GM23338 (cell line): ENCODE results near the gene E2F6. TPM values are rescaled to one million over a fixed set of nuclear protein-coding genes. Genes with fewer than 3 reads are reported as not detected.

Experiments
- ATAC-seq: fragments of 200-7000 bp; cut with Tn5 transposase; 3 replicates; pipeline ENCODE4 v1.9.1; 2020
- DNase-seq: peaks from one replicate; pipeline ENCODE4 v3.0.0-alpha.2; 2015; ENCODE audit warnings: low spot score
- H2AFZ ChIP-seq: fragments of 200-600 bp; sonication (generic); 2 replicates; pipeline ENCODE4 v1.8.0; 2016; ENCODE audit warnings: antibody characterized with exemption, mild to moderate bottlenecking, moderate library complexity
- H3F3A ChIP-seq: fragments of 200-600 bp; sonication (generic); replicated peaks from 2 replicates; pipeline ENCODE4 v1.8.0; 2017; ENCODE audit warnings: antibody characterized with exemption, mixed run types, low read depth
- H3K27ac ChIP-seq: fragments of 200-600 bp; sonication (generic); 2 replicates; pipeline ENCODE4 v1.6.1; 2016; ENCODE audit warnings: low read depth
- H3K27me3 ChIP-seq: fragments of 200-600 bp; sonication (generic); 2 replicates; pipeline ENCODE4 v1.8.0; 2016; ENCODE audit warnings: mild to moderate bottlenecking, mixed run types, moderate library complexity; ENCODE audit not compliant: insufficient read depth
- H3K36me3 ChIP-seq: fragments of 200-600 bp; sonication (generic); 2 replicates; pipeline ENCODE4 v1.8.0; 2016; ENCODE audit warnings: mild to moderate bottlenecking; ENCODE audit not compliant: insufficient read depth
- H3K4me1 ChIP-seq: fragments of 200-600 bp; sonication (generic); 2 replicates; pipeline ENCODE4 v1.8.0; 2016; ENCODE audit warnings: mild to moderate bottlenecking, moderate library complexity; ENCODE audit not compliant: insufficient read depth
- H3K4me2 ChIP-seq: fragments of 200-600 bp; sonication (generic); 2 replicates; pipeline ENCODE4 v1.7.1; 2017; ENCODE audit warnings: mixed run types
- H3K4me3 ChIP-seq: fragments of 200-600 bp; sonication (generic); 2 replicates; pipeline ENCODE4 v1.6.1; 2016; ENCODE audit warnings: mixed run types
- H3K79me2 ChIP-seq: fragments of 200-600 bp; sonication (generic); replicated peaks from 2 replicates; pipeline ENCODE4 v1.8.0; 2017; ENCODE audit warnings: mild to moderate bottlenecking; ENCODE audit not compliant: insufficient read depth
- H3K9me2 ChIP-seq: fragments of 200-600 bp; sonication (generic); 2 replicates; pipeline ENCODE4 v1.8.0; 2017; ENCODE audit not compliant: insufficient read depth
- H4K20me1 ChIP-seq: fragments of 200-600 bp; sonication (generic); replicated peaks from 2 replicates; pipeline ENCODE4 v1.8.0; 2017; ENCODE audit warnings: mild to moderate bottlenecking; ENCODE audit not compliant: insufficient read depth
- H3K27ac Mint-ChIP-seq: 2 replicates; pipeline ENCODE4 v1.8.0; 2020; ENCODE audit warnings: inconsistent platforms, mild to moderate bottlenecking, moderate library complexity, mixed read lengths
- H3K27me3 Mint-ChIP-seq: 3 replicates; pipeline ENCODE4 v1.8.0; 2022; ENCODE audit warnings: low read depth, mild to moderate bottlenecking, moderate library complexity, mixed read lengths, inconsistent platforms; ENCODE audit not compliant: insufficient read depth, poor library complexity
- H3K36me3 Mint-ChIP-seq: 3 replicates; pipeline ENCODE4 v1.8.0; 2021; ENCODE audit warnings: low read depth, mild to moderate bottlenecking, inconsistent platforms, moderate library complexity, mixed read lengths
- H3K4me1 Mint-ChIP-seq: 3 replicates; pipeline ENCODE4 v1.8.0; 2020; ENCODE audit warnings: mild to moderate bottlenecking, inconsistent platforms, mixed read lengths
- H3K4me3 Mint-ChIP-seq: 3 replicates; pipeline ENCODE4 v1.8.0; 2021; ENCODE audit warnings: moderate library complexity, mild to moderate bottlenecking, inconsistent platforms, mixed read lengths
- H3K9me3 Mint-ChIP-seq: 3 replicates; pipeline ENCODE4 v1.8.0; 2020; ENCODE audit warnings: moderate library complexity, mild to moderate bottlenecking, inconsistent platforms, mixed read lengths
- CREB1 ChIP-seq: fragments of 250-450 bp; sonication (Bioruptor Pico); IDR thresholded peaks from 2 replicates; pipeline ENCODE4 v1.5.0; 2020; ENCODE audit warnings: low read depth, mild to moderate bottlenecking, moderate library complexity
- EZH2phosphoT487 ChIP-seq: fragments of 200-600 bp; sonication (generic); IDR thresholded peaks from one replicate; pipeline ENCODE4 v1.8.1; 2018; ENCODE audit warnings: antibody characterized with exemption; ENCODE audit not compliant: unreplicated experiment
- JUNB ChIP-seq: IDR thresholded peaks from one replicate; pipeline ENCODE4 v1.6.1; 2016; ENCODE audit warnings: antibody characterized with exemption; ENCODE audit not compliant: unreplicated experiment
- NANOG ChIP-seq: IDR thresholded peaks from 2 replicates; pipeline ENCODE4 v1.6.1; 2016; ENCODE audit warnings: antibody characterized with exemption, borderline replicate concordance
- POLR2AphosphoS5 ChIP-seq: IDR thresholded peaks from 2 replicates; pipeline ENCODE4 v1.6.1; 2016; ENCODE audit warnings: antibody characterized with exemption, low read depth
- STAT1 ChIP-seq: IDR thresholded peaks from one replicate; pipeline ENCODE4 v1.6.1; 2016; ENCODE audit warnings: antibody characterized with exemption; ENCODE audit not compliant: unreplicated experiment
- ZNF114 ChIP-seq: fragments of 250-450 bp; sonication (Bioruptor Pico); IDR thresholded peaks from 2 replicates; pipeline ENCODE4 v1.5.0; 2020; ENCODE audit warnings: mild to moderate bottlenecking, moderate library complexity
- ZNF331 ChIP-seq: fragments of 250-450 bp; sonication (Bioruptor Pico); IDR thresholded peaks from 2 replicates; pipeline ENCODE4 v1.5.0; 2020; ENCODE audit warnings: low read depth, mild to moderate bottlenecking, moderate library complexity
- polyA plus RNA-seq: library from polyadenylated mRNA; unstranded; fragments of >200 nt; fragmentation: Nextera tagmentation; extraction: Ambion mirVana; gene quantifications from 2 replicates; pipeline ENCODE4 v1.2.1, GENCODE V29; 2016
- total RNA-seq: library from RNA; depleted of rRNA; stranded (reverse); fragments of >200 nt; shearing (Covaris generic); gene quantifications from 2 replicates; pipeline ENCODE4 v1.2.3, GENCODE V29; 2014
- TF ChIP-seq, protein P1 (sequence below): IDR thresholded peaks from one replicate; pipeline ENCODE4 v1.6.1; 2018; ENCODE audit warnings: antibody characterized with exemption; ENCODE audit not compliant: unreplicated experiment
- TF ChIP-seq, protein P2 (sequence below): IDR thresholded peaks from 2 replicates; pipeline ENCODE4 v1.6.1; 2016; ENCODE audit warnings: antibody characterized with exemption
- TF ChIP-seq, protein P3 (sequence below), 2 experiments: fragments of 200-600 bp in 1 of 2; sonication (generic) in 1 of 2; conservative IDR thresholded peaks; 2 replicates each; pipeline versions ENCODE4 v1.5.1 to v1.6.1; 2016 to 2017; ENCODE audit warnings: antibody characterized with exemption in 2 of 2, low read depth in 2 of 2, mild to moderate bottlenecking in 2 of 2, moderate library complexity in 1 of 2

Gene E2F6
- total and polyA plus RNA-seq, 2 experiments from 2014 or later = 16.9 to 20.7 TPM

DNA sequence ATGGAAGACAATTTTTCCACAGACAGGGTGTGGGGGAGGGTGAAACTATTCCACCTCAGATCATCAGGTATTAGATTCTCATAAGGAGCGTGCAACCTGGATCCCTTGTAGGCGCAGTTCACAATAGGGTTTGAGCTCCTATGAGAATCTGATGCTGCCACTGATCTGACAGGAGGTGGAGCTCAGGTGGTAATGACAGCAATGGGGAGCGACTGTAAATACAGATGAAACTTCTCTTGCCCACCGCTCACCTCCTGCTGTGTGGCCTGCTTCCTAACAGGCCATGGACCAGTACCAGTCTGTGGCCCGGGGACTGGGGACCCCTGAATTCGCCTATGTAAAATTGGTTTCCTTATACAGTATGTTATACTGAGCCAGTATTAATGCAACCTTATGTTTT is 27.3 kb upstream of the E2F6 start (continued):
- TF ChIP-seq, protein P1, sequence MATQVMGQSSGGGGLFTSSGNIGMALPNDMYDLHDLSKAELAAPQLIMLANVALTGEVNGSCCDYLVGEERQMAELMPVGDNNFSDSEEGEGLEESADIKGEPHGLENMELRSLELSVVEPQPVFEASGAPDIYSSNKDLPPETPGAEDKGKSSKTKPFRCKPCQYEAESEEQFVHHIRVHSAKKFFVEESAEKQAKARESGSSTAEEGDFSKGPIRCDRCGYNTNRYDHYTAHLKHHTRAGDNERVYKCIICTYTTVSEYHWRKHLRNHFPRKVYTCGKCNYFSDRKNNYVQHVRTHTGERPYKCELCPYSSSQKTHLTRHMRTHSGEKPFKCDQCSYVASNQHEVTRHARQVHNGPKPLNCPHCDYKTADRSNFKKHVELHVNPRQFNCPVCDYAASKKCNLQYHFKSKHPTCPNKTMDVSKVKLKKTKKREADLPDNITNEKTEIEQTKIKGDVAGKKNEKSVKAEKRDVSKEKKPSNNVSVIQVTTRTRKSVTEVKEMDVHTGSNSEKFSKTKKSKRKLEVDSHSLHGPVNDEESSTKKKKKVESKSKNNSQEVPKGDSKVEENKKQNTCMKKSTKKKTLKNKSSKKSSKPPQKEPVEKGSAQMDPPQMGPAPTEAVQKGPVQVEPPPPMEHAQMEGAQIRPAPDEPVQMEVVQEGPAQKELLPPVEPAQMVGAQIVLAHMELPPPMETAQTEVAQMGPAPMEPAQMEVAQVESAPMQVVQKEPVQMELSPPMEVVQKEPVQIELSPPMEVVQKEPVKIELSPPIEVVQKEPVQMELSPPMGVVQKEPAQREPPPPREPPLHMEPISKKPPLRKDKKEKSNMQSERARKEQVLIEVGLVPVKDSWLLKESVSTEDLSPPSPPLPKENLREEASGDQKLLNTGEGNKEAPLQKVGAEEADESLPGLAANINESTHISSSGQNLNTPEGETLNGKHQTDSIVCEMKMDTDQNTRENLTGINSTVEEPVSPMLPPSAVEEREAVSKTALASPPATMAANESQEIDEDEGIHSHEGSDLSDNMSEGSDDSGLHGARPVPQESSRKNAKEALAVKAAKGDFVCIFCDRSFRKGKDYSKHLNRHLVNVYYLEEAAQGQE = no peak
- TF ChIP-seq STAT1 (no peak), ZNF331 (CRISPR knock-in tag) (no peak), CREB1 (CRISPR knock-in tag) (no peak), EZH2phosphoT487 (no peak), JUNB (no peak), NANOG (no peak)
- TF ChIP-seq, protein P2, sequence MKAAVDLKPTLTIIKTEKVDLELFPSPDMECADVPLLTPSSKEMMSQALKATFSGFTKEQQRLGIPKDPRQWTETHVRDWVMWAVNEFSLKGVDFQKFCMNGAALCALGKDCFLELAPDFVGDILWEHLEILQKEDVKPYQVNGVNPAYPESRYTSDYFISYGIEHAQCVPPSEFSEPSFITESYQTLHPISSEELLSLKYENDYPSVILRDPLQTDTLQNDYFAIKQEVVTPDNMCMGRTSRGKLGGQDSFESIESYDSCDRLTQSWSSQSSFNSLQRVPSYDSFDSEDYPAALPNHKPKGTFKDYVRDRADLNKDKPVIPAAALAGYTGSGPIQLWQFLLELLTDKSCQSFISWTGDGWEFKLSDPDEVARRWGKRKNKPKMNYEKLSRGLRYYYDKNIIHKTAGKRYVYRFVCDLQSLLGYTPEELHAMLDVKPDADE = no peak
- TF ChIP-seq, protein P3, sequence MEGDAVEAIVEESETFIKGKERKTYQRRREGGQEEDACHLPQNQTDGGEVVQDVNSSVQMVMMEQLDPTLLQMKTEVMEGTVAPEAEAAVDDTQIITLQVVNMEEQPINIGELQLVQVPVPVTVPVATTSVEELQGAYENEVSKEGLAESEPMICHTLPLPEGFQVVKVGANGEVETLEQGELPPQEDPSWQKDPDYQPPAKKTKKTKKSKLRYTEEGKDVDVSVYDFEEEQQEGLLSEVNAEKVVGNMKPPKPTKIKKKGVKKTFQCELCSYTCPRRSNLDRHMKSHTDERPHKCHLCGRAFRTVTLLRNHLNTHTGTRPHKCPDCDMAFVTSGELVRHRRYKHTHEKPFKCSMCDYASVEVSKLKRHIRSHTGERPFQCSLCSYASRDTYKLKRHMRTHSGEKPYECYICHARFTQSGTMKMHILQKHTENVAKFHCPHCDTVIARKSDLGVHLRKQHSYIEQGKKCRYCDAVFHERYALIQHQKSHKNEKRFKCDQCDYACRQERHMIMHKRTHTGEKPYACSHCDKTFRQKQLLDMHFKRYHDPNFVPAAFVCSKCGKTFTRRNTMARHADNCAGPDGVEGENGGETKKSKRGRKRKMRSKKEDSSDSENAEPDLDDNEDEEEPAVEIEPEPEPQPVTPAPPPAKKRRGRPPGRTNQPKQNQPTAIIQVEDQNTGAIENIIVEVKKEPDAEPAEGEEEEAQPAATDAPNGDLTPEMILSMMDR (conservative IDR thresholded peaks at IDR 0.05; ENCODE audit: low read depth in 2 of 2) = no peak

DNA sequence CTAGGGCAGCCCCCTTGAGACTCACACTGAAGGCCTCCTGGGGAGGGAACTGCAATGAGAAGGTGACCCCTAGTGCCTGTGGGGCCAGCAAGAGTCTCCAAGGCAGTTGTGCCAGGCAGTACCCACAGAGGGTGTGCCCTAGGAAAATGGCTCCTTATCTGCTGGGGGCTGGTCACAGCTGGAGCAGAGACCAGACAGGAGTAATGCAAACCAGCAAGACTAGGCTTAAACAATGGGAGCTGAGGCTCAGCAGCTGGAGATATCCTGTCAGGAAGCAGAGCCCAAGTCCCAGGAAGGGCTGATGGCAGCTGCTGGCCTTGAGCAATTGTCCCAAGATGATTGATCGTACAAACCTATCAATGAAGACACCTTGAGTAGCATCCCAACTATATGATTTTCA is 26.8 kb upstream of the E2F6 start:
- H2AFZ ChIP-seq = no peak overlapping the region
- Mint-ChIP-seq H3K27me3 (peaks cover 4% of the 10 kb centered on the region), H3K9me3 (peaks cover 10% of the 10 kb centered on the region; the same call in 2 of the 3 replicates), H3K36me3 (peaks cover 28% of the 10 kb centered on the region), H3K4me3 (no peak overlapping the region), H3K4me1 (peaks cover 25% of the 10 kb centered on the region), H3K27ac (no peak overlapping the region)
- peaks cover 94% of the 10 kb centered on the region for H3K79me2 ChIP-seq
- no peaks in the 10 kb centered on the region for H3K27me3 ChIP-seq
- no peak overlapping the region for H3K4me3 ChIP-seq
- H3K27ac ChIP-seq = no peak overlapping the region
- peaks cover 7% of the 10 kb centered on the region; the same call in 1 of the 2 replicates for H3K9me2 ChIP-seq
- H3K4me1 ChIP-seq = peaks cover 12% of the 10 kb centered on the region; the same call in 1 of the 2 replicates
- DNase-seq = no peak
- peaks cover 41% of the 10 kb centered on the region for H4K20me1 ChIP-seq
- no peak for ATAC-seq
- H3K36me3 ChIP-seq = no peaks in the 10 kb centered on the region
- H3F3A ChIP-seq = no peaks in the 10 kb centered on the region
- H3K4me2 ChIP-seq = no peak overlapping the region
- TF ChIP-seq EZH2phosphoT487 (no peak), NANOG (no peak), POLR2AphosphoS5 (no peak), STAT1 (no peak), CREB1 (CRISPR knock-in tag) (no peak), ZNF114 (CRISPR knock-in tag) (no peak), ZNF331 (CRISPR knock-in tag) (no peak)
- TF ChIP-seq, protein P2 = no peak
- TF ChIP-seq, protein P3 (conservative IDR thresholded peaks at IDR 0.05; ENCODE audit: low read depth in 2 of 2) = no peak
